K562 (cell line): ENCODE measurements around the gene NMNAT2. TPM values are rescaled to one million over a fixed set of nuclear protein-coding genes. Genes with fewer than 3 reads are reported as not detected.

Experiments used
- ATAC-seq: fragments of 200-7000 bp; cut with Tn5 transposase; 3 replicates; pipeline ENCODE4 v1.9.1; 2020; ENCODE audit warnings: moderate library complexity
- BruUV-seq: library from RNA; stranded (reverse); fragments of 400-500 nt; replicated peaks from 2 replicates; lab custom pipeline; 2021; lab: Mats Ljungman, UMichigan
- CTCF ChIA-PET: fragments of 300-600 bp; formaldehyde crosslinking; extraction: SDS; loops from one replicate; lab custom pipeline; 2021; ENCODE audit warnings: low intra/inter-chr PET ratio; lab: Yijun Ruan, JAX
- POLR2A ChIA-PET: fragments of 300-600, 350-650 bp; sonication (Branson Sonifier 250); formaldehyde crosslinking; extraction: SDS; loops from one replicate; lab custom pipeline; 2021; ENCODE audit warnings: antibody characterized with exemption, inconsistent platforms; lab: Yijun Ruan, JAX
- DNase-seq, 4 experiments: peaks; one replicate each; pipeline versions ENCODE4 v3.0.0 to v3.0.0-alpha.2; 2011 to 2018; ENCODE audit warnings: low spot score in 3 of 4, mixed read lengths in 3 of 4; ENCODE audit errors: extremely low read depth in 1 of 4
- FAIRE-seq: peaks from 2 replicates; lab custom pipeline; 2011; peaks lifted over from hg19 to GRCh38; lab: Jason Lieb, UNC
- H2AFZ ChIP-seq: 2 replicates; pipeline ENCODE4 v1.6.0; 2011; ENCODE audit warnings: low read depth, low read length, control low read depth, inconsistent platforms
- H3K27ac ChIP-seq: fragments of 200-600 bp; 3 replicates; pipeline ENCODE4 v1.8.0; 2011; ENCODE audit warnings: low read depth, mild to moderate bottlenecking, control low read depth, inconsistent platforms, low read length, moderate library complexity, mixed read lengths; ENCODE audit errors: extremely low read depth
- H3K27me3 ChIP-seq, 2 experiments: fragments of 300-600 bp in 1 of 2; 2 replicates in 1 of 2; 3 replicates in 1 of 2; pipeline versions ENCODE4 v1.6.0 to v1.8.0; 2011; ENCODE audit warnings: inconsistent platforms in 2 of 2, low read length in 2 of 2, mild to moderate bottlenecking in 1 of 2, mixed read lengths in 1 of 2, moderate library complexity in 1 of 2; ENCODE audit not compliant: control insufficient read depth in 2 of 2, insufficient read depth in 2 of 2
- H3K36me3 ChIP-seq: fragments of 300-600 bp; 3 replicates; pipeline ENCODE4 v1.8.0; 2011; ENCODE audit warnings: mild to moderate bottlenecking, low read length, inconsistent platforms; ENCODE audit not compliant: control insufficient read depth, insufficient read depth
- H3K4me1 ChIP-seq, 2 experiments: fragments of 200-600 bp in 1 of 2; replicated peaks in 1 of 2; 2 replicates in 1 of 2; 3 replicates in 1 of 2; pipeline versions ENCODE4 v1.5.1 to v1.8.0; 2011; ENCODE audit warnings: inconsistent platforms in 2 of 2, low read length in 2 of 2, mild to moderate bottlenecking in 1 of 2, mixed read lengths in 1 of 2, moderate library complexity in 1 of 2; ENCODE audit not compliant: control insufficient read depth in 2 of 2, insufficient read depth in 2 of 2
- H3K4me2 ChIP-seq: 2 replicates; pipeline ENCODE4 v1.6.1; 2011; ENCODE audit warnings: low read length, control low read depth, inconsistent platforms, mixed read lengths; ENCODE audit not compliant: insufficient read depth
- H3K4me3 ChIP-seq: fragments of 200-600 bp; sonication (generic), shearing (Covaris generic); 2 replicates; pipeline ENCODE4 v1.5.1; 2016; ENCODE audit warnings: control low read depth, inconsistent platforms
- H3K79me2 ChIP-seq: fragments of 200-600 bp; 3 replicates; pipeline ENCODE4 v1.8.0; 2011; ENCODE audit warnings: low read length, inconsistent platforms; ENCODE audit not compliant: control insufficient read depth, insufficient read depth
- H3K9ac ChIP-seq, 2 experiments: 2 replicates each; pipeline versions ENCODE4 v1.6.0 to v1.6.1; 2011; ENCODE audit warnings: low read depth in 2 of 2, low read length in 2 of 2, control low read depth in 1 of 2, inconsistent platforms in 1 of 2, mild to moderate bottlenecking in 1 of 2, mixed read lengths in 1 of 2; ENCODE audit not compliant: insufficient read depth in 1 of 2
- H3K9me1 ChIP-seq: one replicate; pipeline ENCODE4 v1.6.0; 2011; ENCODE audit warnings: inconsistent platforms, mild to moderate bottlenecking, low read length, moderate library complexity; ENCODE audit not compliant: control insufficient read depth, insufficient read depth
- H3K9me3 ChIP-seq: replicated peaks from 2 replicates; pipeline ENCODE4 v1.5.1; 2011; ENCODE audit warnings: low read depth, low read length, inconsistent platforms; ENCODE audit not compliant: control insufficient read depth, insufficient read depth
- H4K20me1 ChIP-seq: replicated peaks from 2 replicates; pipeline ENCODE4 v1.6.1; 2011; ENCODE audit warnings: low read length, inconsistent platforms, mixed read lengths; ENCODE audit not compliant: control insufficient read depth, insufficient read depth
- WGBS: fragments of 100-300 bp; shearing (Covaris generic); methylation state at CpG from one replicate; pipeline ENCODE4 v1.1.6; 2016; ENCODE audit warnings: low coverage, mixed read lengths; ENCODE audit not compliant: insufficient coverage; ENCODE audit errors: missing lambda C conversion rate; 5-methylcytosine and 5-hydroxymethylcytosine counted together
- in situ Hi-C: fragments of 300-500 bp; cut with MboI; formaldehyde crosslinking; loops from 4 replicates; pipeline ENCODE4 v1.15.0; 2018; ENCODE audit warnings: inconsistent platforms, mixed read lengths
- intact Hi-C: fragments of 100-400 bp; cut with micrococcal nuclease; formaldehyde crosslinking; loops from 2 replicates; pipeline ENCODE4 v1.14.2; 2022
- polyA plus RNA-seq, 8 experiments: library from polyadenylated mRNA; depleted of rRNA in 4 of 8; stranded (reverse) in 5 of 8; unstranded in 3 of 8; fragments of >200 nt; fragmentation: Nextera tagmentation in 2 of 8; fragmentation: Illumina TruSeq in 1 of 8; extraction: Ambion mirVana in 2 of 8; extraction: Trizol in 1 of 8; gene quantifications; 2 replicates each; pipeline versions ENCODE4 v1.2.1 to v1.2.3, GENCODE V29; 2011 to 2014; ENCODE audit warnings: inconsistent platforms in 1 of 8, missing spikeins in 1 of 8
- total RNA-seq, 7 experiments: library from RNA; depleted of rRNA in 6 of 7; stranded (reverse); fragments of >200 nt in 6 of 7; fragmentation: Illumina TruSeq in 2 of 7; extraction: Trizol in 2 of 7; gene quantifications; 2 replicates each; pipeline versions ENCODE4 v1.2.1 to v1.2.3, GENCODE V29; 2011 to 2021; ENCODE audit warnings: low replicate concordance in 1 of 7
- TF ChIP-seq, protein P1 (sequence below), 3 experiments: fragments of 200-800 bp in 1 of 3; fragments of 250-450 bp in 1 of 3; fragments of 450-650 bp in 1 of 3; sonication (Bioruptor Pico) in 1 of 3; sonication (Bioruptor generic) in 1 of 3; formaldehyde crosslinking in 1 of 3; IDR thresholded peaks; 2 replicates each; pipeline versions ENCODE4 v1.6.1 to v1.8.0; 2016 to 2022; ENCODE audit warnings: mild to moderate bottlenecking in 2 of 3, missing genetic modification characterization in 2 of 3, missing compliant biosample characterization in 1 of 3, moderate library complexity in 1 of 3
- TF ChIP-seq, protein P2 (sequence below): fragments of 450-650 bp; IDR thresholded peaks from 2 replicates; pipeline ENCODE4 v1.6.1; 2016; ENCODE audit warnings: low read depth

Gene NMNAT2
- total and polyA plus RNA-seq, 9 of the 15 experiments (the other 6 are each of a cell fraction or from before 2014, with no cell fraction given) = not detected

DNA sequence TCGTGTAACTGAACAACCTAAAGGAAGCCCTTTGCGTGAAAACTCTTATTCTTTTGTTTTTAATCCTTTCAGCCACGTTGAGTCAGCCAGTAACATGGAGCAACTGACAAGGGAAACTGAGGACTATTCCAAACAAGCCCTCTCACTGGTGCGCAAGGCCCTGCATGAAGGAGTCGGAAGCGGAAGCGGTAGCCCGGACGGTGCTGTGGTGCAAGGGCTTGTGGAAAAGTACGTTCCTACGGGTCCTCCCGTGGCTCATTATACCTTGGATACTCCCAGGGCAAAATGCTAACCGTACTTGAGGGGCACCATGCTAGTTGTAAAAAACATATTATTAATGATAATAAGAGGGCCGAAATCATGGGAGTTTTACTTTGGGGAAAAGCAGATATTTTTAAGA lies 182.7 kb downstream of the NMNAT2 start:
- Histone ChIP-seq H2AFZ (peak overlapping the region; percentile 58), H3K9me1 (no peaks in the 10 kb centered on the region), H3K27me3 (peaks cover 5 to 24% of the 10 kb centered on the region in 2 experiments), H3K9me3 (no peaks in the 10 kb centered on the region), H3K4me2 (peak overlapping the region; percentile 6; the same call in 1 of the 2 replicates), H3K9ac (no peak overlapping the region), H4K20me1 (no peaks in the 10 kb centered on the region), H3K27ac (no peak overlapping the region), H3K36me3 (no peaks in the 10 kb centered on the region), H3K79me2 (no peaks in the 10 kb centered on the region), H3K4me1 (no peaks in the 10 kb centered on the region), H3K4me3 (no peak overlapping the region)
- CTCF ChIA-PET = interaction anchor here (0.8 kb wide), 1 partner anchor 273 kb away, joined by 3 read pairs; no protein-coding TSS in a partner anchor
- POLR2A ChIA-PET = interaction anchor here (0.9 kb wide), 1 partner anchor 11 kb away, joined by 4 read pairs; no protein-coding TSS in a partner anchor
- FAIRE-seq (no peak), DNase-seq (no peak), ATAC-seq (peak; percentile 46; the same call in 1 of the 3 replicates)
- in situ Hi-C loops (loop anchor here (25.0 kb wide), 1 partner anchor 273 kb away; the partner anchor contains the start of gene SHCBP1L), intact Hi-C loops (no loop called here)
- no TSS peak for BruUV-seq
- 9% methylated on average over 14 of the region's 14 CpGs for WGBS
- TF ChIP-seq, protein P1, sequence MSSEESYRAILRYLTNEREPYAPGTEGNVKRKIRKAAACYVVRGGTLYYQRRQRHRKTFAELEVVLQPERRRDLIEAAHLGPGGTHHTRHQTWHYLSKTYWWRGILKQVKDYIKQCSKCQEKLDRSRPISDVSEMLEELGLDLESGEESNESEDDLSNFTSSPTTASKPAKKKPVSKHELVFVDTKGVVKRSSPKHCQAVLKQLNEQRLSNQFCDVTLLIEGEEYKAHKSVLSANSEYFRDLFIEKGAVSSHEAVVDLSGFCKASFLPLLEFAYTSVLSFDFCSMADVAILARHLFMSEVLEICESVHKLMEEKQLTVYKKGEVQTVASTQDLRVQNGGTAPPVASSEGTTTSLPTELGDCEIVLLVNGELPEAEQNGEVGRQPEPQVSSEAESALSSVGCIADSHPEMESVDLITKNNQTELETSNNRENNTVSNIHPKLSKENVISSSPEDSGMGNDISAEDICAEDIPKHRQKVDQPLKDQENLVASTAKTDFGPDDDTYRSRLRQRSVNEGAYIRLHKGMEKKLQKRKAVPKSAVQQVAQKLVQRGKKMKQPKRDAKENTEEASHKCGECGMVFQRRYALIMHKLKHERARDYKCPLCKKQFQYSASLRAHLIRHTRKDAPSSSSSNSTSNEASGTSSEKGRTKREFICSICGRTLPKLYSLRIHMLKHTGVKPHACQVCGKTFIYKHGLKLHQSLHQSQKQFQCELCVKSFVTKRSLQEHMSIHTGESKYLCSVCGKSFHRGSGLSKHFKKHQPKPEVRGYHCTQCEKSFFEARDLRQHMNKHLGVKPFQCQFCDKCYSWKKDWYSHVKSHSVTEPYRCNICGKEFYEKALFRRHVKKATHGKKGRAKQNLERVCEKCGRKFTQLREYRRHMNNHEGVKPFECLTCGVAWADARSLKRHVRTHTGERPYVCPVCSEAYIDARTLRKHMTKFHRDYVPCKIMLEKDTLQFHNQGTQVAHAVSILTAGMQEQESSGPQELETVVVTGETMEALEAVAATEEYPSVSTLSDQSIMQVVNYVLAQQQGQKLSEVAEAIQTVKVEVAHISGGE (CRISPR knock-in tag; IDR thresholded peaks at IDR 0.05) = peak in 1 of 3 experiments; percentile 47; a peak in 2 of 6 replicates
- TF ChIP-seq, protein P2, sequence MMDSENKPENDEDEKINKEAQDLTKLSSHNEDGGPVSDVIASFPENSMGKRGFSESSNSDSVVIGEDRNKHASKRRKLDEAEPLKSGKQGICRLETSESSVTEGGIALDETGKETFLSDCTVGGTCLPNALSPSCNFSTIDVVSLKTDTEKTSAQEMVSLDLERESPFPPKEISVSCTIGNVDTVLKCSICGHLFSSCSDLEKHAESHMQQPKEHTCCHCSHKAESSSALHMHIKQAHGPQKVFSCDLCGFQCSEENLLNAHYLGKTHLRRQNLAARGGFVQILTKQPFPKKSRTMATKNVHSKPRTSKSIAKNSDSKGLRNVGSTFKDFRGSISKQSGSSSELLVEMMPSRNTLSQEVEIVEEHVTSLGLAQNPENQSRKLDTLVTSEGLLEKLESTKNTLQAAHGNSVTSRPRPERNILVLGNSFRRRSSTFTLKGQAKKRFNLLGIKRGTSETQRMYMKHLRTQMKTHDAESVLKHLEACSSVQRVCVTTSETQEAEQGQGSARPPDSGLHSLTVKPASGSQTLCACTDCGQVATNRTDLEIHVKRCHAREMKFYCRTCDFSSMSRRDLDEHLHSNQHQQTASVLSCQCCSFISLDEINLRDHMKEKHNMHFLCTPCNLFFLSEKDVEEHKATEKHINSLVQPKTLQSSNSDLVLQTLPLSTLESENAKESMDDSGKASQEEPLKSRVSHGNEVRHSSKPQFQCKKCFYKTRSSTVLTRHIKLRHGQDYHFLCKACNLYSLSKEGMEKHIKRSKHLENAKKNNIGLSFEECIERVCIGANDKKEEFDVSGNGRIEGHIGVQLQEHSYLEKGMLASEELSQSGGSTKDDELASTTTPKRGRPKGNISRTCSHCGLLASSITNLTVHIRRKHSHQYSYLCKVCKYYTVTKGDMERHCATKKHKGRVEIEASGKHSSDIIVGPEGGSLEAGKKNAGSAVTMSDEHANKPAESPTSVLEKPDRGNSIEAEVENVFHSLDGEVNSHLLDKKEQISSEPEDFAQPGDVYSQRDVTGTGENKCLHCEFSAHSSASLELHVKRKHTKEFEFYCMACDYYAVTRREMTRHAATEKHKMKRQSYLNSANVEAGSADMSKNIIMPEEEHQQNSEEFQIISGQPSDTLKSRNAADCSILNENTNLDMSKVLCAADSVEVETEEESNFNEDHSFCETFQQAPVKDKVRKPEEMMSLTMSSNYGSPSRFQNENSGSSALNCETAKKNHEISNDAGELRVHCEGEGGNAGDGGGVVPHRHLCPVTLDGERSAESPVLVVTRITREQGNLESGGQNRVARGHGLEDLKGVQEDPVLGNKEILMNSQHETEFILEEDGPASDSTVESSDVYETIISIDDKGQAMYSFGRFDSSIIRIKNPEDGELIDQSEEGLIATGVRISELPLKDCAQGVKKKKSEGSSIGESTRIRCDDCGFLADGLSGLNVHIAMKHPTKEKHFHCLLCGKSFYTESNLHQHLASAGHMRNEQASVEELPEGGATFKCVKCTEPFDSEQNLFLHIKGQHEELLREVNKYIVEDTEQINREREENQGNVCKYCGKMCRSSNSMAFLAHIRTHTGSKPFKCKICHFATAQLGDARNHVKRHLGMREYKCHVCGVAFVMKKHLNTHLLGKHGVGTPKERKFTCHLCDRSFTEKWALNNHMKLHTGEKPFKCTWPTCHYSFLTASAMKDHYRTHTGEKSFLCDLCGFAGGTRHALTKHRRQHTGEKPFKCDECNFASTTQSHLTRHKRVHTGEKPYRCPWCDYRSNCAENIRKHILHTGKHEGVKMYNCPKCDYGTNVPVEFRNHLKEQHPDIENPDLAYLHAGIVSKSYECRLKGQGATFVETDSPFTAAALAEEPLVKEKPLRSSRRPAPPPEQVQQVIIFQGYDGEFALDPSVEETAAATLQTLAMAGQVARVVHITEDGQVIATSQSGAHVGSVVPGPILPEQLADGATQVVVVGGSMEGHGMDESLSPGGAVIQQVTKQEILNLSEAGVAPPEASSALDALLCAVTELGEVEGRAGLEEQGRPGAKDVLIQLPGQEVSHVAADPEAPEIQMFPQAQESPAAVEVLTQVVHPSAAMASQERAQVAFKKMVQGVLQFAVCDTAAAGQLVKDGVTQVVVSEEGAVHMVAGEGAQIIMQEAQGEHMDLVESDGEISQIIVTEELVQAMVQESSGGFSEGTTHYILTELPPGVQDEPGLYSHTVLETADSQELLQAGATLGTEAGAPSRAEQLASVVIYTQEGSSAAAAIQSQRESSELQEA = peak; percentile 85
